ENCODE results near the gene DNASE1L2. TPM values are rescaled to one million over a fixed set of nuclear protein-coding genes. Genes with fewer than 3 reads are reported as not detected.

DNASE1L2 gene
- total RNA-seq, 1 donor from 2014 or later = 2.8 TPM

GRCh38 chr16:2282866-2283555, 46.8 kb downstream of the DNASE1L2 start:
- intact Hi-C loops (cut with micrococcal nuclease) = no loop called here

GRCh38 chr16:2284001-2284770, 47.9 kb downstream of the DNASE1L2 start:
- intact Hi-C loops (cut with micrococcal nuclease) = no loop called here

- intact Hi-C loops (cut with micrococcal nuclease) = no loop called here
Observed at GRCh38 chr16:2284797-2285576, 48.7 kb downstream of the DNASE1L2 start.

GRCh38 chr16:2285731-2286191, 49.5 kb downstream of the DNASE1L2 start:
- intact Hi-C loops (cut with micrococcal nuclease) = no loop called here

- intact Hi-C loops (cut with micrococcal nuclease) = no loop called here
Observed at GRCh38 chr16:2286550-2286949, 50.3 kb downstream of the DNASE1L2 start.

- intact Hi-C loops (cut with micrococcal nuclease) = no loop called here
Observed at GRCh38 chr16:2287916-2288547, 51.8 kb downstream of the DNASE1L2 start.

Other genes starting within 250 kb of the DNASE1L2 start
- gene SYNGR3, start 246.5 kb upstream of the DNASE1L2 start, total RNA-seq = 4.9 and 5.3 TPM in 2 replicates
- gene ZNF598, start 226.6 kb upstream of the DNASE1L2 start, total RNA-seq = 58.9 and 63.6 TPM in 2 replicates
- 0.70 and 0.80 TPM in 2 replicates for gene NPW, start 216.7 kb upstream of the DNASE1L2 start, total RNA-seq
- gene NHERF2, start 209.5 kb upstream of the DNASE1L2 start, total RNA-seq = 2.2 and 3.1 TPM in 2 replicates
- 32.9 and 33.2 TPM in 2 replicates for gene NTHL1, start 188.6 kb upstream of the DNASE1L2 start, total RNA-seq
- gene TSC2, start 188.5 kb upstream of the DNASE1L2 start, total RNA-seq = 96.9 and 110 TPM in 2 replicates
- 68.5 and 77.3 TPM in 2 replicates for gene PKD1, start 100.5 kb upstream of the DNASE1L2 start, total RNA-seq
- gene RAB26, start 87.8 kb upstream of the DNASE1L2 start, total RNA-seq = 0.59 TPM in 1 of 2 replicates, not detected in the other
- 57.6 and 62.8 TPM in 2 replicates for gene TRAF7, start 80.7 kb upstream of the DNASE1L2 start, total RNA-seq
- 0.16 and 0.20 TPM in 2 replicates for gene CASKIN1, start 39.8 kb upstream of the DNASE1L2 start, total RNA-seq
- gene MLST8, start 31.0 kb upstream of the DNASE1L2 start, total RNA-seq = 38.4 and 39.4 TPM in 2 replicates
- gene BRICD5, start 25.6 kb upstream of the DNASE1L2 start, total RNA-seq = 10.6 and 12.1 TPM in 2 replicates
- 24.4 and 26.1 TPM in 2 replicates for gene PGP, start 21.6 kb upstream of the DNASE1L2 start, total RNA-seq
- gene E4F1, start 12.9 kb upstream of the DNASE1L2 start, total RNA-seq = 30.3 and 30.9 TPM in 2 replicates
- gene ECI1, start 15.1 kb downstream of the DNASE1L2 start, total RNA-seq = 30.2 and 34.2 TPM in 2 replicates
- gene RNPS1, start 31.7 kb downstream of the DNASE1L2 start, total RNA-seq = 299 and 307 TPM in 2 replicates
- gene ABCA3, start 104.3 kb downstream of the DNASE1L2 start, total RNA-seq = 6.6 and 7.0 TPM in 2 replicates
- gene CCNF, start 193.0 kb downstream of the DNASE1L2 start, total RNA-seq = 63.2 and 64.7 TPM in 2 replicates
- gene TEDC2, start 223.7 kb downstream of the DNASE1L2 start, total RNA-seq = 21.6 and 26.6 TPM in 2 replicates
- not detected in 2 replicates for gene NTN3, start 234.9 kb downstream of the DNASE1L2 start, total RNA-seq
- 11.3 and 11.5 TPM in 2 replicates for gene TBC1D24, start 238.7 kb downstream of the DNASE1L2 start, total RNA-seq